MM.1S (cell line): ENCODE results near the gene CCL5.

ENCODE experiments used
- EZH2 ChIP-seq: fragments of 300-600 bp; sonication (generic); optimal IDR thresholded peaks from 2 replicates; pipeline ENCODE3; 2017; ENCODE audit warnings: low read depth, mild to moderate bottlenecking, antibody characterized with exemption, low read length, mixed read lengths
- EZH2phosphoT487 ChIP-seq: fragments of 300-600 bp; sonication (generic); IDR thresholded peaks from 2 replicates; pipeline ENCODE4 v1.6.1; 2018; ENCODE audit warnings: antibody characterized with exemption, low read length
- TF ChIP-seq, protein P1 (sequence below): fragments of 300-600 bp; sonication (generic); IDR thresholded peaks from 2 replicates; pipeline ENCODE4 v1.5.1; 2016; ENCODE audit warnings: antibody characterized with exemption, low read length, mixed read lengths

DNA sequence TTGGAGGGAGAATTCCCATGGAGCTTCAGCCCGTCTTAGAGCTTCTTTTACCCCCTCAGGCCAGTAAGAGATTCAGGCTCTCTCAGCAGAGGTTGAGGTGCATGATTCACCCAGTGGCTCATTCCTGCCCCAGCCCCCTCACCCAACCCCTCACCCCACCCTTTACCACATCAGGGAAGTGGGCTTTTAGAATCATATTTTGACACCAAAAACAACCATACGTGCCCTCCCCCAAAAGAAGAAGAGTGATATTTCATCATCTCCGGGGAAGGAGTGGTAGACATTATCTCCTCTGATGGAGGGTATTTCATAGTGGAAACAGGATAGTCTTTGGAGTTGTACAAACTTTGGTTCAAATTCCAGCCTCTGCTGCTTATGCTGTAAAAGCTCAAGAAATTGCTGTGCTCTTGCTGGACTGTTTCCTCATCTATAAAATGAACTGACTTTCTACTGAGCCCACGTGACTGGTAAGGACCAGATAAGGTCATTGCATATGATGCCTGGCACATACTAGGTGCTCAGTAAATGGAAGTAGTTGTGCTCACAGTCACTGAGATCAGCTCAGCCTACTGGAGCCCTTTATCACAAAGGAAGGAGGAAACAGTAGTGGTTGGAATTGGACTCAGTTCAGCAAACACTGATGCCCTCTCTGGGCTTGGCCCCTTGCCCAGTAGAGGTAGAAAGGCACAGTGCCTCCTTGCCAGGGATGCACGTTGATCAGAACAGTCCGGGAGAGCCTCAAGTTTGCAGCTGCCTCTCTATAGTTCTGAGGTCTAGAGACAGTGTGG, 18.3 kb upstream of the CCL5 start:
- TF ChIP-seq, protein P1, sequence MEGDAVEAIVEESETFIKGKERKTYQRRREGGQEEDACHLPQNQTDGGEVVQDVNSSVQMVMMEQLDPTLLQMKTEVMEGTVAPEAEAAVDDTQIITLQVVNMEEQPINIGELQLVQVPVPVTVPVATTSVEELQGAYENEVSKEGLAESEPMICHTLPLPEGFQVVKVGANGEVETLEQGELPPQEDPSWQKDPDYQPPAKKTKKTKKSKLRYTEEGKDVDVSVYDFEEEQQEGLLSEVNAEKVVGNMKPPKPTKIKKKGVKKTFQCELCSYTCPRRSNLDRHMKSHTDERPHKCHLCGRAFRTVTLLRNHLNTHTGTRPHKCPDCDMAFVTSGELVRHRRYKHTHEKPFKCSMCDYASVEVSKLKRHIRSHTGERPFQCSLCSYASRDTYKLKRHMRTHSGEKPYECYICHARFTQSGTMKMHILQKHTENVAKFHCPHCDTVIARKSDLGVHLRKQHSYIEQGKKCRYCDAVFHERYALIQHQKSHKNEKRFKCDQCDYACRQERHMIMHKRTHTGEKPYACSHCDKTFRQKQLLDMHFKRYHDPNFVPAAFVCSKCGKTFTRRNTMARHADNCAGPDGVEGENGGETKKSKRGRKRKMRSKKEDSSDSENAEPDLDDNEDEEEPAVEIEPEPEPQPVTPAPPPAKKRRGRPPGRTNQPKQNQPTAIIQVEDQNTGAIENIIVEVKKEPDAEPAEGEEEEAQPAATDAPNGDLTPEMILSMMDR, result no peak
- TF ChIP-seq EZH2, result no peak
- TF ChIP-seq EZH2phosphoT487, result no peak
